HL-60 (cell line): Measurements from ENCODE around the gene ECHS1.

Experiments
- DNase-seq, 2 experiments: peaks; one replicate each; pipeline ENCODE4 v3.0.0-alpha.2; 2010 to 2020; ENCODE audit warnings: low read depth in 1 of 2, low spot score in 1 of 2
- H3K27ac ChIP-seq: fragments of 250-450 bp; sonication (Bioruptor Pico); replicated peaks from 2 replicates; pipeline ENCODE4 v1.5.1; 2020; ENCODE audit warnings: mild to moderate bottlenecking, moderate library complexity
- H3K27me3 ChIP-seq: fragments of 250-450 bp; sonication (Bioruptor Pico); 2 replicates; pipeline ENCODE4 v1.5.1; 2021; ENCODE audit warnings: mild to moderate bottlenecking, moderate library complexity; ENCODE audit not compliant: insufficient read depth, poor library complexity, severe bottlenecking
- H3K4me3 ChIP-seq: replicated peaks from 2 replicates; pipeline ENCODE4 v1.5.1; 2011; ENCODE audit warnings: mild to moderate bottlenecking, control low read depth, low read length; ENCODE audit not compliant: insufficient read depth
- CTCF ChIP-seq: IDR thresholded peaks from one replicate; pipeline ENCODE4 v1.5.1; 2011; ENCODE audit warnings: low read length, control low read depth, inconsistent platforms; ENCODE audit not compliant: insufficient read depth
- GABPA ChIP-seq: IDR thresholded peaks from 2 replicates; pipeline ENCODE4 v1.6.1; 2012; ENCODE audit warnings: low read depth
- POLR2AphosphoS5 ChIP-seq: IDR thresholded peaks from 2 replicates; pipeline ENCODE4 v1.6.1; 2012; ENCODE audit warnings: low read depth
- REST ChIP-seq: IDR thresholded peaks from 2 replicates; pipeline ENCODE4 v1.6.1; 2012; ENCODE audit warnings: low read depth; ENCODE audit not compliant: insufficient replicate concordance
- SPI1 ChIP-seq: IDR thresholded peaks from 2 replicates; pipeline ENCODE4 v1.6.1; 2012; ENCODE audit warnings: low read depth, mild to moderate bottlenecking, borderline replicate concordance

ECHS1 gene

GRCh38 chr10:133401981-133402725 lies 29.0 kb upstream of the ECHS1 start:
- no peak for TF ChIP-seq SPI1
- no peak for TF ChIP-seq REST
- TF ChIP-seq POLR2AphosphoS5, result no peak
- no peak for TF ChIP-seq CTCF
- Histone ChIP-seq H3K27ac (no peak overlapping the region), H3K4me3 (no peak overlapping the region), H3K27me3 (no peaks in the 10 kb centered on the region)
- DNase-seq, result no peak

GRCh38 chr10:133401500-133401899 lies 28.3 kb upstream of the ECHS1 start:
- H3K27me3 ChIP-seq, result no peaks in the 10 kb centered on the region
- no peak for DNase-seq
- H3K27ac ChIP-seq, result no peak overlapping the region
- TF ChIP-seq SPI1, result no peak
- TF ChIP-seq GABPA, result no peak
- TF ChIP-seq CTCF, result no peak
- TF ChIP-seq POLR2AphosphoS5, result no peak
- TF ChIP-seq REST, result no peak
- H3K4me3 ChIP-seq, result no peak overlapping the region

GRCh38 chr10:133400624-133401424 lies 27.7 kb upstream of the ECHS1 start:
- DNase-seq, result no peak
- no peak for TF ChIP-seq CTCF
- no peak for TF ChIP-seq GABPA
- no peak for TF ChIP-seq POLR2AphosphoS5
- no peak for TF ChIP-seq SPI1
- TF ChIP-seq REST, result no peak
- H3K27ac ChIP-seq, result no peak overlapping the region

More at GRCh38 chr10:133400624-133401424, 27.7 kb upstream of the ECHS1 start:
- no peak overlapping the region for H3K4me3 ChIP-seq
- H3K27me3 ChIP-seq, result no peaks in the 10 kb centered on the region
